ENCODE measurements around the gene NDUFS6.

DNA sequence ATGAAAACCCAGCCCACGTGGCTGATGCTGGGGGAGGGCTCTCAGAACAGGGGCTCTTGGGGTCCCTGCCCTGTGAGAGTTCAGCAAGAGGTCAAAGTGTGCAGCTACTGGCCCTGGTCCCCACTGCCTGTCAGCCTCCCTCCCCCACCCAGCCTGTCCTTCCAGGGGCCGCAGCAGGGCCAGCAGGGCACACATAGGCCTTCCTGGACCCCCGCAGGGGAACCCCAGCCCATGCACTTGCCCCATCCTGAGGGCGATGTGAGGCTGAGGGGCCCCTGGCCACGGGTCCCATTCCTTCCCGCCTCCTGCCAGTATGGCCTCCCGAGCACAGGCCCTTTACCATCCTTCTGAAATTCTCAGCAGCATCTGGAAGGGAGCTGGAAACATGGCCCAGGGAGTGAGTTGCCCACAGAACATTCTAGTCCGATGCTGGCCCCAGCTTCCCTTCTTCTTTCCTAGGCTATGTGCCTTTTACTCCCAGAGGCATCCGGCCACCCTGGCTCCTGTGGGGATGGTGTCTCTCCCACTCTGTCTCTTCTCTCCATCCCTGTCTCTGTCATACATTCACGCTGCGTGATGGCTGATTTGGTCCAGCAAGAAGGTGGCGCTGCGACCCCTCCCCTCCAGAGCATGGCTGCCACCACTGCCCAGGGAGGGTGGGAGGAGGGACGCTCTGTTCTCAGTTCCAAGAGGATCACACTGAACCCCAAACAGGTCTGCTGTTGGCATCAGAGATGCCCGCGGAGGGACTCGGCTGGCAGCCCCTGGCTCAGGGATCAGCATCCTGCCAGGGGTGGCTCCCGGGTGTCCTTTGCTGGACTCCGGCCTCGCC, 21.2 kb upstream of the NDUFS6 start:
- TF ChIP-seq, protein P1, sequence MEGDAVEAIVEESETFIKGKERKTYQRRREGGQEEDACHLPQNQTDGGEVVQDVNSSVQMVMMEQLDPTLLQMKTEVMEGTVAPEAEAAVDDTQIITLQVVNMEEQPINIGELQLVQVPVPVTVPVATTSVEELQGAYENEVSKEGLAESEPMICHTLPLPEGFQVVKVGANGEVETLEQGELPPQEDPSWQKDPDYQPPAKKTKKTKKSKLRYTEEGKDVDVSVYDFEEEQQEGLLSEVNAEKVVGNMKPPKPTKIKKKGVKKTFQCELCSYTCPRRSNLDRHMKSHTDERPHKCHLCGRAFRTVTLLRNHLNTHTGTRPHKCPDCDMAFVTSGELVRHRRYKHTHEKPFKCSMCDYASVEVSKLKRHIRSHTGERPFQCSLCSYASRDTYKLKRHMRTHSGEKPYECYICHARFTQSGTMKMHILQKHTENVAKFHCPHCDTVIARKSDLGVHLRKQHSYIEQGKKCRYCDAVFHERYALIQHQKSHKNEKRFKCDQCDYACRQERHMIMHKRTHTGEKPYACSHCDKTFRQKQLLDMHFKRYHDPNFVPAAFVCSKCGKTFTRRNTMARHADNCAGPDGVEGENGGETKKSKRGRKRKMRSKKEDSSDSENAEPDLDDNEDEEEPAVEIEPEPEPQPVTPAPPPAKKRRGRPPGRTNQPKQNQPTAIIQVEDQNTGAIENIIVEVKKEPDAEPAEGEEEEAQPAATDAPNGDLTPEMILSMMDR (IDR thresholded peaks at IDR 0.05): no peak
- TF ChIP-seq POLR2AphosphoS5 (IDR thresholded peaks at IDR 0.05): no peak
- TF ChIP-seq POLR2A (IDR thresholded peaks at IDR 0.05; ENCODE audit: low read depth): no peak

Data from esophagus muscularis mucosa (tissue), 3 donors.